ENCODE data around the gene EIF3D. TPM values are rescaled to one million over a fixed set of nuclear protein-coding genes. Genes with fewer than 3 reads are reported as not detected.
A peak's percentile ranks its signal among the peaks of the same experiment; 100 is the strongest.

The EIF3D gene
- total RNA-seq, 1 experiment from 2014 or later = 306 TPM

DNA sequence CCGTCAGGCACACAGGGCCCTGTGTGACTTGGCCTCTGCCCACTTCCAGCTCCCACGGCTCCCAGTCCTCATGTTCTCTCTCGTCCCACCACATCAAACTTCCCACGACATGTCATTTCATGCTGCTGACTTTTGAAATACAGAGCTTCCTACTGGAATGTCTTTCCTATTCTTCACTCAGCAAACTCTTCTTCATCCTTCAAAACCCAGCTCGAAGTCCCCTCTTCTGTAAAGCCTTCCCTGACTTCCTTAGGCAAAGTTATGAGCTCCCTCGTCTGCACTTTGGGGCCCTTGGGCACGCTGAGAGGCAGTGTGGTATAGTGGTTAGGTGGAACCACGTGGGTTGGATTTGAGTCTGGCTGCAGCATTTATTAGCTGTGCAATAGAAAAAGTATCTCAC lies 37.8 kb upstream of the EIF3D start:
- Mint-ChIP-seq H3K4me3 (ENCODE audit: unreplicated experiment) (no peak overlapping the region), H3K9me3 (ENCODE audit: unreplicated experiment) (no peaks in the 10 kb centered on the region), H3K36me3 (ENCODE audit: insufficient read depth, unreplicated experiment) (no peaks in the 10 kb centered on the region), H3K27me3 (ENCODE audit: insufficient read depth, unreplicated experiment) (peaks cover 13% of the 10 kb centered on the region), H3K4me1 (ENCODE audit: insufficient read depth, unreplicated experiment) (peaks cover 21% of the 10 kb centered on the region), H3K27ac (ENCODE audit: low read depth, unreplicated experiment) (no peak overlapping the region)
- CTCF ChIA-PET = interaction anchor here (0.6 to 1.4 kb wide), 5 partner anchors 9 to 300 kb away, joined by 3 to 5 read pairs (median 3); no protein-coding TSS in a partner anchor
- POLR2A ChIA-PET = interaction anchor here (0.7 kb wide), 3 partner anchors 192 to 836 kb away, joined by 3 read pairs; no protein-coding TSS in a partner anchor
- DNase-seq (ENCODE audit: unreplicated experiment) = no peak
- no TSS peak for BruUV-seq (replicated peaks)
- TF ChIP-seq, protein P1, sequence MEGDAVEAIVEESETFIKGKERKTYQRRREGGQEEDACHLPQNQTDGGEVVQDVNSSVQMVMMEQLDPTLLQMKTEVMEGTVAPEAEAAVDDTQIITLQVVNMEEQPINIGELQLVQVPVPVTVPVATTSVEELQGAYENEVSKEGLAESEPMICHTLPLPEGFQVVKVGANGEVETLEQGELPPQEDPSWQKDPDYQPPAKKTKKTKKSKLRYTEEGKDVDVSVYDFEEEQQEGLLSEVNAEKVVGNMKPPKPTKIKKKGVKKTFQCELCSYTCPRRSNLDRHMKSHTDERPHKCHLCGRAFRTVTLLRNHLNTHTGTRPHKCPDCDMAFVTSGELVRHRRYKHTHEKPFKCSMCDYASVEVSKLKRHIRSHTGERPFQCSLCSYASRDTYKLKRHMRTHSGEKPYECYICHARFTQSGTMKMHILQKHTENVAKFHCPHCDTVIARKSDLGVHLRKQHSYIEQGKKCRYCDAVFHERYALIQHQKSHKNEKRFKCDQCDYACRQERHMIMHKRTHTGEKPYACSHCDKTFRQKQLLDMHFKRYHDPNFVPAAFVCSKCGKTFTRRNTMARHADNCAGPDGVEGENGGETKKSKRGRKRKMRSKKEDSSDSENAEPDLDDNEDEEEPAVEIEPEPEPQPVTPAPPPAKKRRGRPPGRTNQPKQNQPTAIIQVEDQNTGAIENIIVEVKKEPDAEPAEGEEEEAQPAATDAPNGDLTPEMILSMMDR (IDR thresholded peaks at IDR 0.05; ENCODE audit: unreplicated experiment) = no peak
- intact Hi-C loops (cut with micrococcal nuclease) = no loop called here

DNA sequence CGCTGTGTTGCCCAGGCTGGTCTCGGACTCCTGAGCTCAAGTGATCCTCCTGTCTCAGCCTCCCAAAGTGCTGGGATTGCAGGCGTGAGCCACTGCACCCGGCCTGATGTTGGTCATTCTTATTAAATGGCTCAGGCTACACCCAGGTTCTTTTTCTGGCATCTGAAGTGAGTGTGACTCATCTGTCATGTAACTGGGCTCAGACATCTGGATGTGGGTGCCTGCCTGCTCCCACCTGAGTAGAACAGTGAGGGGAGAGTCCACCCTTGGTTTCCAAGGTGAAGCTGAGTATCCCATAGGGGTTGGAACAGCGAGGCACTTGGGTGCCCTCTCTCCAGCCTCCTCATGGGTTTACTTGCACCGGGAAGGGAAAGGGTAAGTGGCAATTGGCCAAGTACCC lies 36.7 kb upstream of the EIF3D start:
- Mint-ChIP-seq H3K27me3 (ENCODE audit: insufficient read depth, unreplicated experiment) (peaks cover 13% of the 10 kb centered on the region), H3K4me1 (ENCODE audit: insufficient read depth, unreplicated experiment) (peaks cover 21% of the 10 kb centered on the region), H3K9me3 (ENCODE audit: unreplicated experiment) (no peaks in the 10 kb centered on the region), H3K4me3 (ENCODE audit: unreplicated experiment) (no peak overlapping the region), H3K36me3 (ENCODE audit: insufficient read depth, unreplicated experiment) (no peaks in the 10 kb centered on the region), H3K27ac (ENCODE audit: low read depth, unreplicated experiment) (no peak overlapping the region)
- peak; percentile 45 for DNase-seq (ENCODE audit: unreplicated experiment)
- TF ChIP-seq, protein P1 (IDR thresholded peaks at IDR 0.05; ENCODE audit: unreplicated experiment) = no peak
- intact Hi-C loops (cut with micrococcal nuclease) = no loop called here
- no TSS peak for BruUV-seq (replicated peaks)
- ChIA-PET CTCF (interaction anchor here (1.1 to 1.7 kb wide), 2 partner anchors 19 to 20 kb away, joined by 3 read pairs; no protein-coding TSS in a partner anchor), POLR2A (no interaction called here)

DNA sequence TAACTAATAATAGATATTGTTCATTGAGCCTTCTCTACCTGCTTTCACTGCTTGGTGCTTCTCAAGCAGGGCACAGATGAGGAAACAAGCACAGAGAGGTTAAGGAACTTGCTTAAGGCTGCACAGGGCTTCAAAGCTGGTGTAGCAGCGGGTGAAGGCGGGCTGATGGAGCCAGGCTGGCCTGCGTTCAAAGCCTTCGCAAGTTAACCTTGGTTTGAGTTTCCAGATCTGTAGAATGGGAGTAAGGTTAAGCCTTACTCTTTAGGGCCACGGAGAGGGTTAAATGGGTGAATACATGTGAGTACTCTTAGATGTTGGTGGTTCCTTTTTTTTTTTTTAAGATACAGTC lies 36.2 kb upstream of the EIF3D start:
- TF ChIP-seq, protein P1 (IDR thresholded peaks at IDR 0.05; ENCODE audit: unreplicated experiment) = no peak
- peaks cover 13% of the 10 kb centered on the region for H3K27me3 Mint-ChIP-seq (ENCODE audit: insufficient read depth, unreplicated experiment)
- POLR2A ChIA-PET = no interaction called here
- no peak overlapping the region for H3K4me3 Mint-ChIP-seq (ENCODE audit: unreplicated experiment)
- H3K4me1 Mint-ChIP-seq (ENCODE audit: insufficient read depth, unreplicated experiment) = peaks cover 19% of the 10 kb centered on the region
- no TSS peak for BruUV-seq (replicated peaks)
- no peak for DNase-seq (ENCODE audit: unreplicated experiment)
- intact Hi-C loops (cut with micrococcal nuclease) = no loop called here
- no peaks in the 10 kb centered on the region for H3K9me3 Mint-ChIP-seq (ENCODE audit: unreplicated experiment)
- CTCF ChIA-PET = interaction anchor here (1.1 to 1.7 kb wide), 2 partner anchors 18 to 21 kb away, joined by 3 read pairs; no protein-coding TSS in a partner anchor
- H3K27ac Mint-ChIP-seq (ENCODE audit: low read depth, unreplicated experiment) = no peak overlapping the region
- no peaks in the 10 kb centered on the region for H3K36me3 Mint-ChIP-seq (ENCODE audit: insufficient read depth, unreplicated experiment)

DNA sequence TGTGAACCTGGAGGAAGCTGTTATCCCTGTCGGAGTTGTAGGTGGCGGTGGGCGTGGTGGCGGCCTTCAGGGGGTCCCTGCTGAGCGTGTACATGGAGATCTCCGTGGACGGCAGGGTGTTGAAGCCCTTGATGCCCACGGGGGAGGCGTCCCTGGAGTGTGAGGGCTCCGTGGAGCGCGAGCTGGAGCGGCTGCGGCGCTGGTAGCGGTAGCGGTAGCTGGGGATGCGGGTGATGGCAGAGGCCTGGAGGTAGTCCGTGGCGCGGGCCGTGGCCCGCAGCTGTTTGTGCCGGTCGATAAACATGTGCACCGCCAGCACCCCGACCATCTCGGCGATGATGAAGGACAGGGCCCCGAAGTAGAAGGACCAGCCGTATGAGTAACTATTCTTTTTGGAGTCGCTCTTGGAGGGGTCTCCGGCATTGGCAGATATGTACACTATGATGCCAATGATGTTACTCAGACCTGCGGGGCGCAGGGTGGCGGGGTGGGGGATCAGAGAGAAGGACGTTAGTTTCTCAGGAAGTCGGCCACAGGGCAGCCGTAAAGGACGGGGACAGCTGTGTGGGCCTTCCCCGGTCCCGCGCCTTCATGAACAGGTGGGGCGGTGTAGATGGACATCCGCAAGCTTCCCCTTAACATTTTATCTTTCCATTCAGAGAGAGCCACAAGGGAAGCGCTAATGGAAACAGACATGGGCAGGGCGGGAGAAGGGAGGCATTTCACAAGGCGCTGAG lies 35.6 kb upstream of the EIF3D start:
- no peaks in the 10 kb centered on the region for H3K9me3 Mint-ChIP-seq (ENCODE audit: unreplicated experiment)
- DNase-seq (ENCODE audit: unreplicated experiment) = no peak
- BruUV-seq (replicated peaks) = no TSS peak
- no peak overlapping the region for H3K27ac Mint-ChIP-seq (ENCODE audit: low read depth, unreplicated experiment)
- H3K27me3 Mint-ChIP-seq (ENCODE audit: insufficient read depth, unreplicated experiment) = peaks cover 13% of the 10 kb centered on the region
- ChIA-PET POLR2A (no interaction called here), CTCF (interaction anchor here (1.1 to 1.7 kb wide), 2 partner anchors 18 to 21 kb away, joined by 3 read pairs; no protein-coding TSS in a partner anchor)
- TF ChIP-seq, protein P1 (IDR thresholded peaks at IDR 0.05; ENCODE audit: unreplicated experiment) = no peak
- intact Hi-C loops (cut with micrococcal nuclease) = no loop called here
- H3K4me3 Mint-ChIP-seq (ENCODE audit: unreplicated experiment) = no peak overlapping the region
- no peaks in the 10 kb centered on the region for H3K36me3 Mint-ChIP-seq (ENCODE audit: insufficient read depth, unreplicated experiment)
- H3K4me1 Mint-ChIP-seq (ENCODE audit: insufficient read depth, unreplicated experiment) = peaks cover 15% of the 10 kb centered on the region

Data from MCF 10A (cell line).